ENCODE data around the gene ZNF469.

- no peak for TF ChIP-seq ATF2 (CRISPR knock-in tag; IDR thresholded peaks at IDR 0.05; ENCODE audit: borderline replicate concordance, low read depth)
- no peak for TF ChIP-seq CTCF (IDR thresholded peaks at IDR 0.05)
- TF ChIP-seq ELF4 (CRISPR knock-in tag; IDR thresholded peaks at IDR 0.05; ENCODE audit: low read depth) = no peak
- TF ChIP-seq SP1 (CRISPR knock-in tag; conservative IDR thresholded peaks at IDR 0.05) = no peak
- no peak for TF ChIP-seq TEAD4 (CRISPR knock-in tag; IDR thresholded peaks at IDR 0.05)
- TF ChIP-seq NR3C1 (CRISPR knock-in tag; conservative IDR thresholded peaks at IDR 0.05; ENCODE audit: low read depth) = no peak
- TF ChIP-seq ESRRA (CRISPR knock-in tag; IDR thresholded peaks at IDR 0.05; ENCODE audit: borderline replicate concordance) = no peak
- no peak for TF ChIP-seq ATF3 (CRISPR knock-in tag; conservative IDR thresholded peaks at IDR 0.05)
- no peak for TF ChIP-seq ZNF423 (CRISPR knock-in tag; IDR thresholded peaks at IDR 0.05)
- no peak for TF ChIP-seq ATF1 (CRISPR knock-in tag; IDR thresholded peaks at IDR 0.05)
- TF ChIP-seq ZMAT4 (CRISPR knock-in tag; IDR thresholded peaks at IDR 0.05) = no peak
- no peak for TF ChIP-seq ZNF232 (CRISPR knock-in tag; IDR thresholded peaks at IDR 0.05)
- TF ChIP-seq JUN (CRISPR knock-in tag; IDR thresholded peaks at IDR 0.05) = no peak
These were observed 29.5 kb upstream of the ZNF469 start for GRCh38 chr16:88353232-88353631.

All from WTC11 (cell line).